ENCODE results near the gene RAP1GAP2. TPM values are rescaled to one million over a fixed set of nuclear protein-coding genes. Genes with fewer than 3 reads are reported as not detected.

RAP1GAP2 gene
- total RNA-seq, 1 donor from 2014 or later: 10.6 TPM

GRCh38 chr17:2851615-2852014 is 55.4 kb downstream of the RAP1GAP2 start:
- no peak for DNase-seq (ENCODE audit: low spot score)
- Mint-ChIP-seq H3K27me3 (ENCODE audit: unreplicated experiment) (peaks cover 12% of the 10 kb centered on the region), H3K9me3 (ENCODE audit: unreplicated experiment) (no peaks in the 10 kb centered on the region), H3K27ac (ENCODE audit: unreplicated experiment) (no peak overlapping the region), H3K36me3 (ENCODE audit: low read depth, unreplicated experiment) (no peaks in the 10 kb centered on the region), H3K4me3 (ENCODE audit: unreplicated experiment) (no peak overlapping the region), H3K4me1 (ENCODE audit: unreplicated experiment) (peaks cover 22% of the 10 kb centered on the region)
- TF ChIP-seq CTCF (IDR thresholded peaks at IDR 0.05; ENCODE audit: unreplicated experiment): no peak

GRCh38 chr17:2852221-2852620 is 56.0 kb downstream of the RAP1GAP2 start:
- Mint-ChIP-seq H3K27ac (ENCODE audit: unreplicated experiment) (no peak overlapping the region), H3K36me3 (ENCODE audit: low read depth, unreplicated experiment) (no peaks in the 10 kb centered on the region), H3K4me3 (ENCODE audit: unreplicated experiment) (peak overlapping the region; percentile 21), H3K27me3 (ENCODE audit: unreplicated experiment) (peaks cover 12% of the 10 kb centered on the region), H3K9me3 (ENCODE audit: unreplicated experiment) (no peaks in the 10 kb centered on the region), H3K4me1 (ENCODE audit: unreplicated experiment) (peaks cover 22% of the 10 kb centered on the region)
- TF ChIP-seq CTCF (IDR thresholded peaks at IDR 0.05; ENCODE audit: unreplicated experiment): no peak
- DNase-seq (ENCODE audit: low spot score): no peak

- Mint-ChIP-seq H3K4me3 (ENCODE audit: unreplicated experiment) (peak overlapping the region; percentile 21), H3K9me3 (ENCODE audit: unreplicated experiment) (no peaks in the 10 kb centered on the region), H3K36me3 (ENCODE audit: low read depth, unreplicated experiment) (no peaks in the 10 kb centered on the region), H3K4me1 (ENCODE audit: unreplicated experiment) (peaks cover 18% of the 10 kb centered on the region), H3K27ac (ENCODE audit: unreplicated experiment) (no peak overlapping the region), H3K27me3 (ENCODE audit: unreplicated experiment) (peaks cover 12% of the 10 kb centered on the region)
- no peak for DNase-seq (ENCODE audit: low spot score)
- TF ChIP-seq CTCF (IDR thresholded peaks at IDR 0.05; ENCODE audit: unreplicated experiment): no peak
These were observed 56.6 kb downstream of the RAP1GAP2 start for GRCh38 chr17:2852729-2853282.

GRCh38 chr17:2853283-2854142 is 57.3 kb downstream of the RAP1GAP2 start:
- Mint-ChIP-seq H3K36me3 (ENCODE audit: low read depth, unreplicated experiment) (no peaks in the 10 kb centered on the region), H3K27ac (ENCODE audit: unreplicated experiment) (no peak overlapping the region), H3K9me3 (ENCODE audit: unreplicated experiment) (no peaks in the 10 kb centered on the region), H3K4me1 (ENCODE audit: unreplicated experiment) (peaks cover 13% of the 10 kb centered on the region), H3K27me3 (ENCODE audit: unreplicated experiment) (peaks cover 11% of the 10 kb centered on the region), H3K4me3 (ENCODE audit: unreplicated experiment) (peak overlapping the region; percentile 85)
- DNase-seq (ENCODE audit: low spot score): peak; percentile 33
- TF ChIP-seq CTCF (IDR thresholded peaks at IDR 0.05; ENCODE audit: unreplicated experiment): no peak
